ENCODE results near the gene ODF2. TPM values are rescaled to one million over a fixed set of nuclear protein-coding genes. Genes with fewer than 3 reads are reported as not detected.

ODF2 gene
- polyA plus RNA-seq, 1 of the 3 experiments (the other 2 are of a cell fraction) = 35.7 TPM

DNA sequence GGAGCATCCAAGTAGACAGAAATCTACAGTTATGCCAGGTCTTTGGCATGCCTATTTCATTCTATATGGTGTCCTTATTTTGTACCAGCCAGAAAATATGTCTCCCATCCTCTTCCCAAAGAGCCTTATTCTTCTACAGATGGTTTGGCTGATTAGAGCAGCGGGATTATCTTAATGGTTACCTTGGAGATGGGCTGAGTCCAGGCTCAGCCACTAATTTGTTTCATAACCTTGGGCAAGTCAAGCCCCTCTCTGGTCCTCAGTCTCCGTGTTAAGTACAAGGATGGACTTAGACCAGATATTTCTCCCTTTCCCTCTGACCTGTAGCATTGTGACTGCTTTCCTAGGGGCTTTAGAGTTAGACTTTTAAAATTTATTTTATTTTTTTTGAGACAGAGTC lies 37.6 kb downstream of the ODF2 start:
- peaks cover 4% of the 10 kb centered on the region for H3F3A ChIP-seq (replicated peaks; ENCODE audit: insufficient read depth)
- H3K27ac ChIP-seq (ENCODE audit: low read depth in 2 of 2, low read length in 1 of 2) = no peak overlapping the region
- H3K79me2 ChIP-seq (ENCODE audit: insufficient read depth) = no peaks in the 10 kb centered on the region
- peaks cover 46 to 52% of the 10 kb centered on the region in 2 experiments for H3K36me3 ChIP-seq (replicated peaks in 1 of 2; ENCODE audit: control insufficient read depth in 1 of 2, insufficient read depth in 2 of 2, low read length in 1 of 2)
- no peak overlapping the region for H2AFZ ChIP-seq (ENCODE audit: low read depth)
- no peaks in the 10 kb centered on the region for H3K27me3 ChIP-seq (ENCODE audit: insufficient read depth)
- 83% methylated on average over 2 of the region's 2 CpGs for WGBS (ENCODE audit: low lambda C conversion rate)
- no peak for TF ChIP-seq FOXJ3 (CRISPR knock-in tag; IDR thresholded peaks at IDR 0.05)
- no peak for TF ChIP-seq IRF3 (IDR thresholded peaks at IDR 0.05; ENCODE audit: low read depth, low read length)
- TF ChIP-seq, protein P1, sequence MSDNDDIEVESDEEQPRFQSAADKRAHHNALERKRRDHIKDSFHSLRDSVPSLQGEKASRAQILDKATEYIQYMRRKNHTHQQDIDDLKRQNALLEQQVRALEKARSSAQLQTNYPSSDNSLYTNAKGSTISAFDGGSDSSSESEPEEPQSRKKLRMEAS (IDR thresholded peaks at IDR 0.05; ENCODE audit: low read depth) = no peak
- TF ChIP-seq FOSL2 (IDR thresholded peaks at IDR 0.05; ENCODE audit: borderline replicate concordance, low read depth) = no peak
- TF ChIP-seq, protein P2, sequence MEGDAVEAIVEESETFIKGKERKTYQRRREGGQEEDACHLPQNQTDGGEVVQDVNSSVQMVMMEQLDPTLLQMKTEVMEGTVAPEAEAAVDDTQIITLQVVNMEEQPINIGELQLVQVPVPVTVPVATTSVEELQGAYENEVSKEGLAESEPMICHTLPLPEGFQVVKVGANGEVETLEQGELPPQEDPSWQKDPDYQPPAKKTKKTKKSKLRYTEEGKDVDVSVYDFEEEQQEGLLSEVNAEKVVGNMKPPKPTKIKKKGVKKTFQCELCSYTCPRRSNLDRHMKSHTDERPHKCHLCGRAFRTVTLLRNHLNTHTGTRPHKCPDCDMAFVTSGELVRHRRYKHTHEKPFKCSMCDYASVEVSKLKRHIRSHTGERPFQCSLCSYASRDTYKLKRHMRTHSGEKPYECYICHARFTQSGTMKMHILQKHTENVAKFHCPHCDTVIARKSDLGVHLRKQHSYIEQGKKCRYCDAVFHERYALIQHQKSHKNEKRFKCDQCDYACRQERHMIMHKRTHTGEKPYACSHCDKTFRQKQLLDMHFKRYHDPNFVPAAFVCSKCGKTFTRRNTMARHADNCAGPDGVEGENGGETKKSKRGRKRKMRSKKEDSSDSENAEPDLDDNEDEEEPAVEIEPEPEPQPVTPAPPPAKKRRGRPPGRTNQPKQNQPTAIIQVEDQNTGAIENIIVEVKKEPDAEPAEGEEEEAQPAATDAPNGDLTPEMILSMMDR (IDR thresholded peaks at IDR 0.05) = no peak
- no peak for TF ChIP-seq RAD21 (IDR thresholded peaks at IDR 0.05; ENCODE audit: low read length)
- TF ChIP-seq EZH2phosphoT487 (IDR thresholded peaks at IDR 0.05; ENCODE audit: borderline replicate concordance, low read depth) = no peak
- no peak for TF ChIP-seq TEAD4 (IDR thresholded peaks at IDR 0.05; ENCODE audit: borderline replicate concordance, insufficient read depth)
- TF ChIP-seq MEF2A (IDR thresholded peaks at IDR 0.05; ENCODE audit: borderline replicate concordance, low read depth) = no peak
- no peak for TF ChIP-seq CHD2 (IDR thresholded peaks at IDR 0.05; ENCODE audit: low read length, partially characterized antibody)
- no peak for TF ChIP-seq RXRA (IDR thresholded peaks at IDR 0.05; ENCODE audit: borderline replicate concordance, low read depth)
- no peak for TF ChIP-seq TCF12 (IDR thresholded peaks at IDR 0.05)
- no peak for TF ChIP-seq PBX3 (IDR thresholded peaks at IDR 0.05)
- TF ChIP-seq SMC3 (IDR thresholded peaks at IDR 0.05; ENCODE audit: low read depth, low read length) = no peak
- TF ChIP-seq RCOR1 (IDR thresholded peaks at IDR 0.05; ENCODE audit: low read length) = no peak
- no peak for TF ChIP-seq NRF1 (IDR thresholded peaks at IDR 0.05; ENCODE audit: low read depth, low read length)
- TF ChIP-seq FOXM1 (IDR thresholded peaks at IDR 0.05; ENCODE audit: low read depth) = no peak
- no peak for TF ChIP-seq YY1 (IDR thresholded peaks at IDR 0.05; ENCODE audit: low read depth)
- ChIA-PET POLR2A (no interaction called here), CTCF (no interaction called here)
- H4K20me1 ChIP-seq (ENCODE audit: insufficient read depth) = no peaks in the 10 kb centered on the region
- no peaks in the 10 kb centered on the region; a peak in 1 of 4 replicates for H3K4me1 ChIP-seq (ENCODE audit: control insufficient read depth in 1 of 2, insufficient read depth in 2 of 2, low read depth in 1 of 2, low read length in 1 of 2)
- no peak overlapping the region for H3K4me3 ChIP-seq (ENCODE audit: low read depth in 2 of 2, low read length in 1 of 2)
- no peaks in the 10 kb centered on the region for H3K9me3 ChIP-seq
- no peak overlapping the region for H3K4me2 ChIP-seq
- H3K9me2 ChIP-seq = no peaks in the 10 kb centered on the region
- peak; percentile 25 for DNase-seq
- H3K9ac ChIP-seq = no peak overlapping the region
